Measurements from ENCODE around the gene GABPB1. TPM values are rescaled to one million over a fixed set of nuclear protein-coding genes. Genes with fewer than 3 reads are reported as not detected.

GABPB1 gene
- total RNA-seq, 4 donors from 2014 or later: 16.9 to 20.2 (median 17.8) TPM

DNA sequence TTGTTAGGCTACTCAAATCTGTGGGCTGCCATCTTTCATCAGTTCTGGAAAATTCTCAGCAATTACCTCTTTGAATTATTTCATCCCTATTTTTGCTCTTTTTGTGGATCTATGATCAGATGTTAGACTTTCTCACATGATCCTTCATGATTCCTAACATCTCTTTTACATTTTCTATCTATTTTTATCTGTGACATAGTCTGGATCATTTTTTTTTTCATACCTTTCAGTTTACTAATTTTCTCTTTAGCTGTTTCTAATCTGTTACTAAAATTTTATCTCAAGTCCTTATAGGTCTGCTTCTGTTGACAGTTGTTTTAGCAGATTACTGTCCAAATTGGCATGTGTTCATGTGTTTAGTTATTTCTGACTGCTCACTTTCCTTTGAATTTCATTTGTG, 47.2 kb downstream of the GABPB1 start:
- no peak for DNase-seq (ENCODE audit: low spot score in 2 of 2)
- no peak for TF ChIP-seq POLR2A (IDR thresholded peaks at IDR 0.05)
- TF ChIP-seq, protein P1, sequence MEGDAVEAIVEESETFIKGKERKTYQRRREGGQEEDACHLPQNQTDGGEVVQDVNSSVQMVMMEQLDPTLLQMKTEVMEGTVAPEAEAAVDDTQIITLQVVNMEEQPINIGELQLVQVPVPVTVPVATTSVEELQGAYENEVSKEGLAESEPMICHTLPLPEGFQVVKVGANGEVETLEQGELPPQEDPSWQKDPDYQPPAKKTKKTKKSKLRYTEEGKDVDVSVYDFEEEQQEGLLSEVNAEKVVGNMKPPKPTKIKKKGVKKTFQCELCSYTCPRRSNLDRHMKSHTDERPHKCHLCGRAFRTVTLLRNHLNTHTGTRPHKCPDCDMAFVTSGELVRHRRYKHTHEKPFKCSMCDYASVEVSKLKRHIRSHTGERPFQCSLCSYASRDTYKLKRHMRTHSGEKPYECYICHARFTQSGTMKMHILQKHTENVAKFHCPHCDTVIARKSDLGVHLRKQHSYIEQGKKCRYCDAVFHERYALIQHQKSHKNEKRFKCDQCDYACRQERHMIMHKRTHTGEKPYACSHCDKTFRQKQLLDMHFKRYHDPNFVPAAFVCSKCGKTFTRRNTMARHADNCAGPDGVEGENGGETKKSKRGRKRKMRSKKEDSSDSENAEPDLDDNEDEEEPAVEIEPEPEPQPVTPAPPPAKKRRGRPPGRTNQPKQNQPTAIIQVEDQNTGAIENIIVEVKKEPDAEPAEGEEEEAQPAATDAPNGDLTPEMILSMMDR (IDR thresholded peaks at IDR 0.05): no peak
- intact Hi-C loops (cut with DNase I; ENCODE audit: low total_unique reads): no loop called here
- H3K4me3 ChIP-seq (ENCODE audit: low read depth, poor library complexity, severe bottlenecking): no peak overlapping the region

DNA sequence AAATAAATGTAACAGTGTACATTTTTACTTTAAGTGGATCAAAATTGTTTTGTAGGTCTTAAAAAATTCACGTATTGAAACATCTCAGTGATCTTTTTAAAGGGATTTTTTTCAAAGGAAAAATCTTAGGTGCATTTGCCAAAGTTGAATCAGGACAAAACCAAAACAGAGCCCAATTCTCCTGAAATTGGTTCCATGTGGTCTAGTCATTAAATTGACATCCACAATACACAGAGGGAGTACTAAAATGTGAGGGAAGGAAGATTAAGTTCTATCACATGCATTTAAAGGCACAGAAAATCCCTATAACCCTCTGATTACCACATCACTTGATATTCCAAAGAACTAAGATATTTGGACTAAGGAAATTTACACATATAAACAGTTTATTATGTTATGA, 50.2 kb downstream of the GABPB1 start:
- WGBS, 2 donors: 53 to 55% methylated on average over 1 of the region's 1 CpG
- TF ChIP-seq, protein P1 (IDR thresholded peaks at IDR 0.05): no peak
- TF ChIP-seq POLR2A (IDR thresholded peaks at IDR 0.05): no peak
- intact Hi-C loops (cut with DNase I; ENCODE audit: low total_unique reads): no loop called here
- DNase-seq (ENCODE audit: low spot score in 2 of 2): no peak
- no peak overlapping the region for H3K4me3 ChIP-seq (ENCODE audit: low read depth, poor library complexity, severe bottlenecking)

DNA sequence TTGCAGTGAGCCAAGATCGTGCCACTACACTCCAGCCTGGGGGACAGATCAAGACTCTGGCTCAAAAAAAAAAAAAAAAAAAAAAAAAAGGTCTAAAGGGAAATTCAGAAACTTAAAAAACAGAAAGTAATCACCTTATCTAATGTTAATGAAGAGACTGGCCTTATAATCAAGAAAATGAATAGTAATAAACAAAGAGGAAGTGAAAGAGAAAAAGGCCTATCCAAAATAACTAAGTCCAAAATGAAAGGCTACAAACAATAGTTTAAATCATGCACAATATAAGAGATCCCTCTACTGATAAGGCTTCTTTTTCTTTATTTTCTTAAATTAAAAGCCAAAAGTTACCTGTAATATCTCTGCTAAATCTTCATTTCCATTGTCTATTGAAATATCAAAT, 52.4 kb downstream of the GABPB1 start:
- TF ChIP-seq, protein P1 (IDR thresholded peaks at IDR 0.05): no peak
- TF ChIP-seq POLR2A (IDR thresholded peaks at IDR 0.05): no peak
- DNase-seq (ENCODE audit: low spot score in 2 of 2): no peak
- no peak overlapping the region for H3K4me3 ChIP-seq (ENCODE audit: low read depth, poor library complexity, severe bottlenecking)
- intact Hi-C loops (cut with DNase I; ENCODE audit: low total_unique reads): no loop called here
- WGBS, 2 donors: 100% methylated on average over 1 of the region's 1 CpG

DNA sequence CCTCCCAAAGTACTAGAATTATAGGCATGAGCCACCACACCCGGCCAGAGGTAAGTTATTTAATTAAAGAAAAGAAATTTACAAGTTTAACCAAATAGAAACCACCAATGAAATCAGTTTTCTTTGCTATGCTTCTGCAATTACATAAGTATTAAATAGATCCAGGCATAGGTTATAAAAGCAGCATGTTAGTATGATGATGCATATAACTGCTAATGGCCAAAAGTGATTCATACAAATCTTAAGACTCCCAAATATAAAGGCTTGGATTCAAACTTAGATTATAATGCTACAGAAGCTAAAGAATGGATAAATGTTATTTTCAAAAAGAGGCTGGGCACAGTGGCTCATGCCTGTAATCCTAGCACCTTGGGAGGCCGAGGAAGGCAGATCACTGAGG, 56.7 kb downstream of the GABPB1 start:
- 95 to 98% methylated on average over 2 of the region's 2 CpGs for WGBS, 2 donors
- no peak overlapping the region for H3K4me3 ChIP-seq (ENCODE audit: low read depth, poor library complexity, severe bottlenecking)
- intact Hi-C loops (cut with DNase I; ENCODE audit: low total_unique reads): no loop called here
- no peak for DNase-seq (ENCODE audit: low spot score in 2 of 2)
- no peak for TF ChIP-seq POLR2A (IDR thresholded peaks at IDR 0.05)
- TF ChIP-seq, protein P1 (IDR thresholded peaks at IDR 0.05): no peak

DNA sequence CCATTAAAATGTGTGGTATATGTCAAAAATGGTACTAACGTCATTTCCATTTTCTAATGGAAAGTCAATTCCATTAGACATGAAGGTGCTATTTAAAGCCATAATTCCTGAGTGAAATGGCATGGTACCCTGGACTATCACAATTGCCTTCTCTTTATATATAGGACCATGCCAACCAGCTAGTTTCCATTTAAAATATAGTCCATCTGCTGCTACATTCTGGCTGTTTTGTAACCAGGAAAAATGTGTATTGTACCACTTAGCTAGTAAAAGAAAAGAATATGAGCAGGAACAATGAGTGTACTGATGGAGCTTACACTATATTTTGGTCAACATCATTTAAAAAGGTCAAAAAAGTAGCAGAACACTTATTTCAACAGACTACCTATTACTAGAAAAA, 59.0 kb downstream of the GABPB1 start:
- intact Hi-C loops (cut with DNase I; ENCODE audit: low total_unique reads): no loop called here
- H3K4me3 ChIP-seq (ENCODE audit: low read depth, poor library complexity, severe bottlenecking): no peak overlapping the region
- WGBS, 2 donors: 98 to 100% methylated on average over 1 of the region's 1 CpG
- TF ChIP-seq POLR2A (IDR thresholded peaks at IDR 0.05): no peak
- no peak for DNase-seq (ENCODE audit: low spot score in 2 of 2)

DNA sequence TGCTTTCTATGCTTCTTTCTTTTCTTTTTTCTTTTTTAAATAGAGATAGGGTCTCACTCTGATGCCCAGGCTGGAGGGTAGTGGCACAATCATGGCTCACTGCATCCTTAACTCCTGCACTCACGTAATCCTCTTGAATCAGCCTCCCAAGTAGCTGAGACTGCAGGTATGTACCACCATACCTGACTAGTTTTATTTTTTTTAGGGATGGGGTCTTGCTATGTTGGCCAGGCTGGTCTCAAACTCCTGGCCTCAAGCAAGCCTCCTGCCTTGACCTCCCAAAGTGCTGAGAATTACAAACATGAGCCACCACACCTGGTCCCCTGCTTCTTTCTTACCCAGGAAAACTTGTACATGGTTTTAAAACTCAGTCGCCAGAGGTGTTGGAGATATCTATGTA, 65.2 kb downstream of the GABPB1 start:
- intact Hi-C loops (cut with DNase I; ENCODE audit: low total_unique reads): no loop called here
- H3K4me3 ChIP-seq (ENCODE audit: low read depth, poor library complexity, severe bottlenecking): no peak overlapping the region
- TF ChIP-seq POLR2A (IDR thresholded peaks at IDR 0.05): no peak
- TF ChIP-seq, protein P1 (IDR thresholded peaks at IDR 0.05): no peak
- WGBS, 2 donors: 96 to 98% methylated on average over 2 of the region's 2 CpGs
- no peak for DNase-seq (ENCODE audit: low spot score in 2 of 2)
